K562 (cell line): ENCODE results near the gene SLC35G2. TPM values are rescaled to one million over a fixed set of nuclear protein-coding genes. Genes with fewer than 3 reads are reported as not detected.

Source experiments
- ARID3A ChIP-seq: IDR thresholded peaks from 2 replicates; pipeline ENCODE4 v1.6.1; 2012; ENCODE audit warnings: low read depth, low read length, improper control_type of control experiment, borderline replicate concordance
- BCL6 ChIP-seq: fragments of 250-450 bp; sonication (Bioruptor Pico); IDR thresholded peaks from 2 replicates; pipeline ENCODE4 v1.4.0; 2020
- BDP1 ChIP-seq: IDR thresholded peaks from 3 replicates; pipeline ENCODE4 v1.6.1; 2011; ENCODE audit not compliant: insufficient read length, insufficient read depth
- C11orf30 ChIP-seq: fragments of 450-650 bp; IDR thresholded peaks from 2 replicates; pipeline ENCODE4 v1.6.1; 2016; ENCODE audit warnings: low read depth, mild to moderate bottlenecking
- ELF2 ChIP-seq: fragments of 250-450 bp; sonication (Bioruptor Pico); IDR thresholded peaks from 2 replicates; pipeline ENCODE4 v1.5.0; 2021; ENCODE audit warnings: mild to moderate bottlenecking
- ESRRA ChIP-seq: fragments of 450-650 bp; IDR thresholded peaks from 2 replicates; pipeline ENCODE4 v1.6.1; 2014; ENCODE audit warnings: low read depth, mild to moderate bottlenecking, moderate library complexity, borderline replicate concordance
- FOXK1 ChIP-seq: sonication (generic); formaldehyde crosslinking; IDR thresholded peaks from 2 replicates; pipeline ENCODE4 v1.8.0; 2022; ENCODE audit warnings: missing genetic modification reagents, mild to moderate bottlenecking, borderline replicate concordance
- MBD1 ChIP-seq: fragments of 250-450 bp; sonication (Bioruptor Pico); IDR thresholded peaks from 2 replicates; pipeline ENCODE4 v1.8.0; 2022; ENCODE audit warnings: inconsistent platforms
- SMAD4 ChIP-seq: fragments of 250-450 bp; sonication (Bioruptor Pico); conservative IDR thresholded peaks from 2 replicates; pipeline ENCODE4 v1.8.0; 2021; ENCODE audit warnings: inconsistent platforms, mild to moderate bottlenecking, moderate library complexity
- SMARCC2 ChIP-seq: fragments of 450-650 bp; IDR thresholded peaks from 2 replicates; pipeline ENCODE4 v1.6.1; 2017; ENCODE audit warnings: antibody characterized with exemption, moderate library complexity, mild to moderate bottlenecking, low read depth
- SREBF1 ChIP-seq: fragments of 150-350 bp; IDR thresholded peaks from 2 replicates; pipeline ENCODE4 v1.6.1; 2014; ENCODE audit warnings: antibody characterized with exemption, low read depth, low read length, borderline replicate concordance
- TAF9B ChIP-seq: fragments of 450-650 bp; IDR thresholded peaks from 2 replicates; pipeline ENCODE4 v1.6.1; 2018; ENCODE audit warnings: mild to moderate bottlenecking; ENCODE audit not compliant: partially characterized antibody
- TARDBP ChIP-seq: fragments of 450-650 bp; IDR thresholded peaks from 2 replicates; pipeline ENCODE4 v1.6.1; 2016
- USF1 ChIP-seq: sonication (generic); formaldehyde crosslinking; IDR thresholded peaks from 2 replicates; pipeline ENCODE4 v1.9.0; 2022; ENCODE audit warnings: mild to moderate bottlenecking, missing genetic modification reagents
- ZNF707 ChIP-seq: fragments of 250-450 bp; sonication (Bioruptor Pico); conservative IDR thresholded peaks from 2 replicates; pipeline ENCODE4 v1.8.0; 2022; ENCODE audit warnings: inconsistent platforms, mild to moderate bottlenecking, moderate library complexity
- polyA plus RNA-seq, 8 experiments: library from polyadenylated mRNA; depleted of rRNA in 4 of 8; stranded (reverse) in 5 of 8; unstranded in 3 of 8; fragments of >200 nt; fragmentation: Nextera tagmentation in 2 of 8; fragmentation: Illumina TruSeq in 1 of 8; extraction: Ambion mirVana in 2 of 8; extraction: Trizol in 1 of 8; gene quantifications; 2 replicates each; pipeline versions ENCODE4 v1.2.1 to v1.2.3, GENCODE V29; 2011 to 2014; ENCODE audit warnings: inconsistent platforms in 1 of 8, missing spikeins in 1 of 8
- total RNA-seq, 7 experiments: library from RNA; depleted of rRNA in 6 of 7; stranded (reverse); fragments of >200 nt in 6 of 7; fragmentation: Illumina TruSeq in 2 of 7; extraction: Trizol in 2 of 7; gene quantifications; 2 replicates each; pipeline versions ENCODE4 v1.2.1 to v1.2.3, GENCODE V29; 2011 to 2021; ENCODE audit warnings: low replicate concordance in 1 of 7
- TF ChIP-seq, protein P1 (sequence below): fragments of 200-800 bp; sonication (Bioruptor generic); IDR thresholded peaks from 2 replicates; pipeline ENCODE4 v1.6.1; 2017; ENCODE audit warnings: missing genetic modification characterization, missing compliant biosample characterization
- TF ChIP-seq, protein P2 (sequence below): fragments of 250-450 bp; sonication (Bioruptor Pico); IDR thresholded peaks from 2 replicates; pipeline ENCODE4 v1.4.0; 2020; ENCODE audit warnings: borderline replicate concordance

Gene SLC35G2
- total and polyA plus RNA-seq, 9 of the 15 experiments (the other 6 are each of a cell fraction or from before 2014, with no cell fraction given) = 2.6 to 5.9 (median 3.2) TPM

GRCh38 chr3:136835089-136835812 lies 16.3 kb downstream of the SLC35G2 start (continued):
- no peak for TF ChIP-seq MBD1 (CRISPR knock-in tag)
- TF ChIP-seq, protein P1, sequence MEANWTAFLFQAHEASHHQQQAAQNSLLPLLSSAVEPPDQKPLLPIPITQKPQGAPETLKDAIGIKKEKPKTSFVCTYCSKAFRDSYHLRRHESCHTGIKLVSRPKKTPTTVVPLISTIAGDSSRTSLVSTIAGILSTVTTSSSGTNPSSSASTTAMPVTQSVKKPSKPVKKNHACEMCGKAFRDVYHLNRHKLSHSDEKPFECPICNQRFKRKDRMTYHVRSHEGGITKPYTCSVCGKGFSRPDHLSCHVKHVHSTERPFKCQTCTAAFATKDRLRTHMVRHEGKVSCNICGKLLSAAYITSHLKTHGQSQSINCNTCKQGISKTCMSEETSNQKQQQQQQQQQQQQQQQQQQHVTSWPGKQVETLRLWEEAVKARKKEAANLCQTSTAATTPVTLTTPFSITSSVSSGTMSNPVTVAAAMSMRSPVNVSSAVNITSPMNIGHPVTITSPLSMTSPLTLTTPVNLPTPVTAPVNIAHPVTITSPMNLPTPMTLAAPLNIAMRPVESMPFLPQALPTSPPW (CRISPR knock-in tag) = no peak
- no peak for TF ChIP-seq ELF2
- no peak for TF ChIP-seq SMARCC2
- TF ChIP-seq ZNF707 (CRISPR knock-in tag) = no peak
- 0 out of 2 replicates have a peak, but pooled peaks have one; percentile 52 for TF ChIP-seq ESRRA
- no peak for TF ChIP-seq ARID3A
- no peak for TF ChIP-seq SREBF1
- TF ChIP-seq SMAD4 (CRISPR knock-in tag) = no peak
- no peak for TF ChIP-seq TAF9B
- TF ChIP-seq, protein P2, sequence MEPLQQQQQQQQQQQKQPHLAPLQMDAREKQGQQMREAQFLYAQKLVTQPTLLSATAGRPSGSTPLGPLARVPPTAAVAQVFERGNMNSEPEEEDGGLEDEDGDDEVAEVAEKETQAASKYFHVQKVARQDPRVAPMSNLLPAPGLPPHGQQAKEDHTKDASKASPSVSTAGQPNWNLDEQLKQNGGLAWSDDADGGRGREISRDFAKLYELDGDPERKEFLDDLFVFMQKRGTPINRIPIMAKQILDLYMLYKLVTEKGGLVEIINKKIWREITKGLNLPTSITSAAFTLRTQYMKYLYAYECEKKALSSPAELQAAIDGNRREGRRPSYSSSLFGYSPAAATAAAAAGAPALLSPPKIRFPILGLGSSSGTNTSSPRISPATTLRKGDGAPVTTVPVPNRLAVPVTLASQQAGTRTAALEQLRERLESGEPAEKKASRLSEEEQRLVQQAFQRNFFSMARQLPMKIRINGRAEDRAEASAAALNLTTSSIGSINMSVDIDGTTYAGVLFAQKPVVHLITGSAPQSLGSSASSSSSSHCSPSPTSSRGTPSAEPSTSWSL (CRISPR knock-in tag) = no peak
- no peak for TF ChIP-seq TARDBP
- TF ChIP-seq BCL6 (CRISPR knock-in tag) = no peak
- no peak for TF ChIP-seq FOXK1
- TF ChIP-seq C11orf30 = no peak
- TF ChIP-seq BDP1 = no peak
- TF ChIP-seq USF1 (CRISPR knock-in tag) = no peak
